ENCODE results near the gene SPTSSB. TPM values are rescaled to one million over a fixed set of nuclear protein-coding genes. Genes with fewer than 3 reads are reported as not detected.

Gene SPTSSB
- total and polyA plus RNA-seq, 9 of the 15 experiments (the other 6 are each of a cell fraction or from before 2014, with no cell fraction given): 0.07 TPM; not detected in 8

DNA sequence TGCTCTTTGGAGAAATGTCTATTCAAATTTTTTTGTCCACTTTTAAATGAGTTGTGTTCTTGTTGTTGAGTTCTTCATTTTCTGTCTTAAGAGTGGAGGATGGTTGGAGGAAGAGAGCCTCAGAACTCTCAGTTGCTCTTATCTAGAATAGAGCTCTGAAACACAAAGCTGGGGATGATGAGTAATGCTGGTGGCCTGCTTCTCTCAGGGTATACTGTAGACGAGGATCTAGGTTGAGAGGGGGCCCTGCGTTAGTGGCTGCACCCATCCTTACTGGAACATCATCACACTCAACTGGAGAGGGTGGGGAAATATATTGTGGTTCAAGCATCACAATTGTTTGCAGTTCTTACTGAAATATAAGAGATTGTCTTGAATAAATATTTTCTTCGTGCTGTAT is 1.8 kb downstream of the SPTSSB start (continued):
- TF ChIP-seq, protein P1, sequence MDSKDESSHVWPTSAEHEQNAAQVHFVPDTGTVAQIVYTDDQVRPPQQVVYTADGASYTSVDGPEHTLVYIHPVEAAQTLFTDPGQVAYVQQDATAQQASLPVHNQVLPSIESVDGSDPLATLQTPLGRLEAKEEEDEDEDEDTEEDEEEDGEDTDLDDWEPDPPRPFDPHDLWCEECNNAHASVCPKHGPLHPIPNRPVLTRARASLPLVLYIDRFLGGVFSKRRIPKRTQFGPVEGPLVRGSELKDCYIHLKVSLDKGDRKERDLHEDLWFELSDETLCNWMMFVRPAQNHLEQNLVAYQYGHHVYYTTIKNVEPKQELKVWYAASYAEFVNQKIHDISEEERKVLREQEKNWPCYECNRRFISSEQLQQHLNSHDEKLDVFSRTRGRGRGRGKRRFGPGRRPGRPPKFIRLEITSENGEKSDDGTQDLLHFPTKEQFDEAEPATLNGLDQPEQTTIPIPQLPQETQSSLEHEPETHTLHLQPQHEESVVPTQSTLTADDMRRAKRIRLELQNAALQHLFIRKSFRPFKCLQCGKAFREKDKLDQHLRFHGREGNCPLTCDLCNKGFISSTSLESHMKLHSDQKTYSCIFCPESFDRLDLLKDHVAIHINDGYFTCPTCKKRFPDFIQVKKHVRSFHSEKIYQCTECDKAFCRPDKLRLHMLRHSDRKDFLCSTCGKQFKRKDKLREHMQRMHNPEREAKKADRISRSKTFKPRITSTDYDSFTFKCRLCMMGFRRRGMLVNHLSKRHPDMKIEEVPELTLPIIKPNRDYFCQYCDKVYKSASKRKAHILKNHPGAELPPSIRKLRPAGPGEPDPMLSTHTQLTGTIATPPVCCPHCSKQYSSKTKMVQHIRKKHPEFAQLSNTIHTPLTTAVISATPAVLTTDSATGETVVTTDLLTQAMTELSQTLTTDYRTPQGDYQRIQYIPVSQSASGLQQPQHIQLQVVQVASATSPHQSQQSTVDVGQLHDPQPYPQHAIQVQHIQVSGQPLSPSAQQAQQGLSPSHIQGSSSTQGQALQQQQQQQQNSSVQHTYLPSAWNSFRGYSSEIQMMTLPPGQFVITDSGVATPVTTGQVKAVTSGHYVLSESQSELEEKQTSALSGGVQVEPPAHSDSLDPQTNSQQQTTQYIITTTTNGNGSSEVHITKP (IDR thresholded peaks at IDR 0.05; ENCODE audit: partially characterized antibody): no peak
- TF ChIP-seq FOXK2 (conservative IDR thresholded peaks at IDR 0.05 in 1 of 2, IDR thresholded peaks at IDR 0.05 in 1 of 2; ENCODE audit: low read depth in 2 of 2) (no peak), KLF13 (tag; IDR thresholded peaks at IDR 0.05; ENCODE audit: borderline replicate concordance, low read depth) (no peak), FOXO4 (CRISPR knock-in tag; IDR thresholded peaks at IDR 0.05) (no peak), C11orf30 (IDR thresholded peaks at IDR 0.05; ENCODE audit: low read depth) (no peak), ZNF140 (CRISPR knock-in tag; IDR thresholded peaks at IDR 0.05) (no peak), SPI1 (IDR thresholded peaks at IDR 0.05; ENCODE audit: borderline replicate concordance, low read depth, low read length) (no peak)
